IPS DF 4.7 (cell line): ENCODE results near the gene ITPK1.
"Not testable (repeated sequence)": the region's sequence is repeated elsewhere in the genome, so short reads cannot be mapped to it uniquely, and the experiment has no call there.

ENCODE experiments used
- DNase-seq: peaks from one replicate; pipeline ENCODE4 v3.0.0-alpha.2; 2013; ENCODE audit warnings: low spot score; ENCODE audit errors: extremely low read depth

Gene ITPK1

GRCh38 chr14:93131257-93131820 lies 15.6 kb upstream of the ITPK1 start:
- DNase-seq, result not testable (repeated sequence)

- no peak for DNase-seq
These were observed 13.2 kb upstream of the ITPK1 start for GRCh38 chr14:93128725-93129459.

GRCh38 chr14:93126111-93126510 lies 10.4 kb upstream of the ITPK1 start:
- DNase-seq, result no peak

- DNase-seq, result no peak
These were observed 7.1 kb upstream of the ITPK1 start for GRCh38 chr14:93122826-93123225.

- DNase-seq, result no peak
These were observed 5.5 kb upstream of the ITPK1 start for GRCh38 chr14:93121030-93121834.

GRCh38 chr14:93120517-93120916 lies 4.8 kb upstream of the ITPK1 start:
- no peak for DNase-seq

GRCh38 chr14:93116676-93117200 lies 1.0 kb upstream of the ITPK1 start:
- DNase-seq, result no peak

GRCh38 chr14:93115069-93115820 lies 480 bp downstream of the ITPK1 start:
- DNase-seq, result no peak

- no peak for DNase-seq
These were observed 1.0 kb downstream of the ITPK1 start for GRCh38 chr14:93114713-93115068.

GRCh38 chr14:93114068-93114710 lies 1.5 kb downstream of the ITPK1 start:
- DNase-seq, result no peak

GRCh38 chr14:93113678-93114067 lies 2.1 kb downstream of the ITPK1 start:
- DNase-seq, result no peak

- no peak for DNase-seq
These were observed 2.6 kb downstream of the ITPK1 start for GRCh38 chr14:93112891-93113677.

- not testable (repeated sequence) for DNase-seq
These were observed 4.2 kb downstream of the ITPK1 start for GRCh38 chr14:93111541-93111940.

- no peak for DNase-seq
These were observed 4.8 kb downstream of the ITPK1 start for GRCh38 chr14:93110856-93111419.

- no peak for DNase-seq
These were observed 5.9 kb downstream of the ITPK1 start for GRCh38 chr14:93109572-93110481.

GRCh38 chr14:93108105-93108504 lies 7.6 kb downstream of the ITPK1 start:
- DNase-seq, result no peak

- DNase-seq, result no peak
These were observed 8.3 kb downstream of the ITPK1 start for GRCh38 chr14:93107453-93107852.

GRCh38 chr14:93106541-93107156 lies 9.1 kb downstream of the ITPK1 start:
- no peak for DNase-seq
